K562 (cell line): ENCODE data around the gene HMGN2. TPM values are rescaled to one million over a fixed set of nuclear protein-coding genes. Genes with fewer than 3 reads are reported as not detected.

ENCODE experiments used
- ARHGAP35 ChIP-seq: fragments of 450-650 bp; IDR thresholded peaks from 2 replicates; pipeline ENCODE4 v1.6.1; 2018; ENCODE audit not compliant: partially characterized antibody
- BCLAF1 ChIP-seq, 2 experiments: fragments of 450-650 bp in 1 of 2; IDR thresholded peaks; 2 replicates each; pipeline ENCODE4 v1.6.1; 2011 to 2017; ENCODE audit warnings: low read depth in 2 of 2, antibody characterized with exemption in 1 of 2, borderline replicate concordance in 1 of 2, low read length in 1 of 2, mild to moderate bottlenecking in 1 of 2, mixed read lengths in 1 of 2; ENCODE audit not compliant: control insufficient read depth in 1 of 2
- DNMT1 ChIP-seq: fragments of 450-650 bp; IDR thresholded peaks from 2 replicates; pipeline ENCODE4 v1.6.1; 2016; ENCODE audit warnings: antibody characterized with exemption, mild to moderate bottlenecking
- DPF2 ChIP-seq: fragments of 450-650 bp; IDR thresholded peaks from 2 replicates; pipeline ENCODE4 v1.6.1; 2016
- ELF2 ChIP-seq: fragments of 250-450 bp; sonication (Bioruptor Pico); IDR thresholded peaks from 2 replicates; pipeline ENCODE4 v1.5.0; 2021; ENCODE audit warnings: mild to moderate bottlenecking
- GATAD2A ChIP-seq: fragments of 450-650 bp; IDR thresholded peaks from 2 replicates; pipeline ENCODE4 v1.6.1; 2017
- HDAC8 ChIP-seq: fragments of 450-650 bp; IDR thresholded peaks from 2 replicates; pipeline ENCODE4 v1.6.1; 2016; ENCODE audit warnings: mild to moderate bottlenecking, missing genetic modification characterization, moderate library complexity, missing compliant biosample characterization
- KAT7 ChIP-seq: sonication (generic); formaldehyde crosslinking; IDR thresholded peaks from 2 replicates; pipeline ENCODE4 v1.8.0; 2022; ENCODE audit warnings: missing genetic modification reagents, mild to moderate bottlenecking, borderline replicate concordance
- LCOR ChIP-seq: sonication (generic); formaldehyde crosslinking; IDR thresholded peaks from 2 replicates; pipeline ENCODE4 v1.8.0; 2022; ENCODE audit warnings: mild to moderate bottlenecking, missing genetic modification reagents
- NKRF ChIP-seq: fragments of 450-650 bp; IDR thresholded peaks from 2 replicates; pipeline ENCODE4 v1.6.1; 2016; ENCODE audit warnings: borderline replicate concordance
- RBM14 ChIP-seq: fragments of 200-400 bp; formaldehyde crosslinking; IDR thresholded peaks from 2 replicates; pipeline ENCODE4 v1.6.1; 2018; ENCODE audit warnings: low read depth, mild to moderate bottlenecking, low read length, moderate library complexity, borderline replicate concordance; ENCODE audit not compliant: insufficient read depth
- SAFB ChIP-seq: fragments of 200-400 bp; formaldehyde crosslinking; IDR thresholded peaks from 2 replicates; pipeline ENCODE4 v1.6.1; 2017; ENCODE audit warnings: low read depth, low read length, borderline replicate concordance
- SRSF1 ChIP-seq: fragments of 200-400 bp; formaldehyde crosslinking; IDR thresholded peaks from 2 replicates; pipeline ENCODE4 v1.6.1; 2017; ENCODE audit warnings: mild to moderate bottlenecking, low read depth, low read length, moderate library complexity
- ZFP30 ChIP-seq: fragments of 250-450 bp; sonication (Bioruptor Pico); IDR thresholded peaks from 2 replicates; pipeline ENCODE4 v1.8.0; 2022; ENCODE audit warnings: moderate library complexity, mild to moderate bottlenecking, inconsistent platforms, borderline replicate concordance
- ZNF197 ChIP-seq: fragments of 200-800 bp; sonication (Bioruptor generic); IDR thresholded peaks from 2 replicates; pipeline ENCODE4 v1.6.1; 2016; ENCODE audit warnings: low read depth, missing genetic modification characterization, missing compliant biosample characterization
- ZNF586 ChIP-seq: fragments of 450-650 bp; formaldehyde crosslinking; conservative IDR thresholded peaks from 2 replicates; pipeline ENCODE4 v1.4.0; 2020; ENCODE audit warnings: mild to moderate bottlenecking, moderate library complexity
- ZNF644 ChIP-seq: fragments of 200-800 bp; sonication (Bioruptor generic); IDR thresholded peaks from 2 replicates; pipeline ENCODE4 v1.6.1; 2016; ENCODE audit warnings: low read depth, missing genetic modification characterization, missing compliant biosample characterization
- ZNF766 ChIP-seq: fragments of 200-800 bp; sonication (Bioruptor generic); conservative IDR thresholded peaks from 2 replicates; pipeline ENCODE4 v1.6.1; 2016; ENCODE audit warnings: missing genetic modification characterization, missing compliant biosample characterization
- polyA plus RNA-seq, 8 experiments: library from polyadenylated mRNA; depleted of rRNA in 4 of 8; stranded (reverse) in 5 of 8; unstranded in 3 of 8; fragments of >200 nt; fragmentation: Nextera tagmentation in 2 of 8; fragmentation: Illumina TruSeq in 1 of 8; extraction: Ambion mirVana in 2 of 8; extraction: Trizol in 1 of 8; gene quantifications; 2 replicates each; pipeline versions ENCODE4 v1.2.1 to v1.2.3, GENCODE V29; 2011 to 2014; ENCODE audit warnings: inconsistent platforms in 1 of 8, missing spikeins in 1 of 8
- total RNA-seq, 7 experiments: library from RNA; depleted of rRNA in 6 of 7; stranded (reverse); fragments of >200 nt in 6 of 7; fragmentation: Illumina TruSeq in 2 of 7; extraction: Trizol in 2 of 7; gene quantifications; 2 replicates each; pipeline versions ENCODE4 v1.2.1 to v1.2.3, GENCODE V29; 2011 to 2021; ENCODE audit warnings: low replicate concordance in 1 of 7
- TF ChIP-seq, protein P1 (sequence below), 2 experiments: fragments of 150-350 bp in 1 of 2; IDR thresholded peaks; 2 replicates each; pipeline ENCODE4 v1.6.1; 2012 to 2016; ENCODE audit warnings: low read depth in 2 of 2, low read length in 2 of 2, mild to moderate bottlenecking in 1 of 2, moderate library complexity in 1 of 2

HMGN2 gene
- total and polyA plus RNA-seq, 9 of the 15 experiments (the other 6 are each of a cell fraction or from before 2014, with no cell fraction given): 370 to 1,354 (median 965) TPM

DNA sequence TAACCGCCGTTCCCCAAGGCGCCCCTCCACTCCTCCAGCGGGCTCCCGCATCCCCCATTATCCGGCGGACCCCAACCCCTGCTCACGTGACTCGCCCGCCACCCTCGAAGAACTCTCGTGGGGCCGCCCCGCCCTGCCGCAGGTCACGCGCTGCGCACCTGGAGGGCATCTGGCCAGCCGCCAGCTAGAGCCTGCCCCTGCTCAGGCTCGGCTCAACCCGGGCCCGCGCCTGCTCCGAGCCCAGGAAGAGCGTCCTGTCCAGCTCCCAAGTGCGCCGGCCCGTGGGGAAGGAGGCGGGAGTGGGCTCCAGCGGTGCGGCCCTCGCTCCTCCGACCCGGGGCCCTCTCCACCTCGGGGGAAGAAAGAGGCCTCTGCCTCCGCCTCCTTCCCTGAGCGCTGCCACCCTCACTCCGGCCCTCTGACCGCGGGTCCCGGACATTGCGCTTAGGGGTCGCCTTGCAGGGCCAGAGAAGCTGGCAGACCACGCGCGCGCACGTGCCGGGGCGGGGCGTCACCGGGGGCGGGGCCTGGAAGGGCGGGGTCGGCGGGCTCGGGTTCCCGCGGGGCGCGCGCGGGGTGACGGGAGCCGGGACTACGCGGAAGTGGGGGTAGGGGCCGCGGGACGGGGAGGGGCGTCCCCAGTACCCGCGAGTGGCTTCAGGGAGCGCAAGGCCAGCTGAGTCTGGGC is 28.4 kb downstream of the HMGN2 start (continued):
- TF ChIP-seq SAFB (peak; percentile 90), ZNF644 (tag) (0 out of 2 replicates have a peak, but pooled peaks have one; percentile 6), ZNF766 (CRISPR knock-in tag) (0 out of 2 replicates have a peak, but pooled peaks have one; percentile 68), SRSF1 (peak; percentile 76; the same call in 1 of the 2 replicates), HDAC8 (tag) (0 out of 2 replicates have a peak, but pooled peaks have one; percentile 50), ZFP30 (CRISPR knock-in tag) (no peak), NKRF (peak; percentile 90), ARHGAP35 (peak; percentile 81), BCLAF1 (IDR thresholded peaks at IDR 0.05; ENCODE audit: borderline replicate concordance in 1 of 2, control insufficient read depth in 1 of 2, low read depth in 2 of 2, low read length in 1 of 2) (0 out of 4 replicates have a peak, but pooled peaks of 1 of the 2 experiments have one; percentile 49), ZNF586 (no peak), GATAD2A (0 out of 2 replicates have a peak, but pooled peaks have one; percentile 52), RBM14 (0 out of 2 replicates have a peak, but pooled peaks have one; percentile 70), DPF2 (no peak; the same call in 1 of the 2 replicates), KAT7 (CRISPR knock-in tag) (peak; percentile 89), ELF2 (CRISPR knock-in tag) (peak; percentile 93), DNMT1 (peak; percentile 45; the same call in 1 of the 2 replicates), ZNF197 (CRISPR knock-in tag) (no peak), LCOR (CRISPR knock-in tag) (peak; percentile 94)
- TF ChIP-seq, protein P1, sequence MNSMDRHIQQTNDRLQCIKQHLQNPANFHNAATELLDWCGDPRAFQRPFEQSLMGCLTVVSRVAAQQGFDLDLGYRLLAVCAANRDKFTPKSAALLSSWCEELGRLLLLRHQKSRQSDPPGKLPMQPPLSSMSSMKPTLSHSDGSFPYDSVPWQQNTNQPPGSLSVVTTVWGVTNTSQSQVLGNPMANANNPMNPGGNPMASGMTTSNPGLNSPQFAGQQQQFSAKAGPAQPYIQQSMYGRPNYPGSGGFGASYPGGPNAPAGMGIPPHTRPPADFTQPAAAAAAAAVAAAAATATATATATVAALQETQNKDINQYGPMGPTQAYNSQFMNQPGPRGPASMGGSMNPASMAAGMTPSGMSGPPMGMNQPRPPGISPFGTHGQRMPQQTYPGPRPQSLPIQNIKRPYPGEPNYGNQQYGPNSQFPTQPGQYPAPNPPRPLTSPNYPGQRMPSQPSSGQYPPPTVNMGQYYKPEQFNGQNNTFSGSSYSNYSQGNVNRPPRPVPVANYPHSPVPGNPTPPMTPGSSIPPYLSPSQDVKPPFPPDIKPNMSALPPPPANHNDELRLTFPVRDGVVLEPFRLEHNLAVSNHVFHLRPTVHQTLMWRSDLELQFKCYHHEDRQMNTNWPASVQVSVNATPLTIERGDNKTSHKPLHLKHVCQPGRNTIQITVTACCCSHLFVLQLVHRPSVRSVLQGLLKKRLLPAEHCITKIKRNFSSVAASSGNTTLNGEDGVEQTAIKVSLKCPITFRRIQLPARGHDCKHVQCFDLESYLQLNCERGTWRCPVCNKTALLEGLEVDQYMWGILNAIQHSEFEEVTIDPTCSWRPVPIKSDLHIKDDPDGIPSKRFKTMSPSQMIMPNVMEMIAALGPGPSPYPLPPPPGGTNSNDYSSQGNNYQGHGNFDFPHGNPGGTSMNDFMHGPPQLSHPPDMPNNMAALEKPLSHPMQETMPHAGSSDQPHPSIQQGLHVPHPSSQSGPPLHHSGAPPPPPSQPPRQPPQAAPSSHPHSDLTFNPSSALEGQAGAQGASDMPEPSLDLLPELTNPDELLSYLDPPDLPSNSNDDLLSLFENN (IDR thresholded peaks at IDR 0.05; ENCODE audit: low read depth in 2 of 2, low read length in 2 of 2): no peak
